Fibroblast of the aortic adventitia (primary cell): Measurements from ENCODE around the gene DRC7. TPM values are rescaled to one million over a fixed set of nuclear protein-coding genes. Genes with fewer than 3 reads are reported as not detected.
A peak's percentile ranks its signal among the peaks of the same experiment; 100 is the strongest.

Experiments used
- DNase-seq: peaks from one replicate; pipeline ENCODE4 v3.0.0-alpha.2; 2010; ENCODE audit warnings: low read depth
- H3K4me3 ChIP-seq: 2 replicates; pipeline ENCODE4 v1.5.1; 2011; ENCODE audit warnings: low read depth, mild to moderate bottlenecking, control low read depth, low read length, moderate library complexity
- CTCF ChIP-seq: IDR thresholded peaks from 2 replicates; pipeline ENCODE4 v1.5.1; 2011; ENCODE audit warnings: mild to moderate bottlenecking, low read length, control low read depth, inconsistent platforms; ENCODE audit not compliant: insufficient read depth
- total RNA-seq: library from RNA; depleted of rRNA; stranded (reverse); fragments of >200 nt; gene quantifications from 2 replicates; pipeline ENCODE4 v1.2.3, GENCODE V29; 2012; ENCODE audit warnings: low replicate concordance

DRC7 gene
- total RNA-seq, 1 donor = 0.09 TPM

- DNase-seq = no peak
- H3K4me3 ChIP-seq = no peak overlapping the region
- no peak for TF ChIP-seq CTCF
These were observed 57.6 kb downstream of the DRC7 start for GRCh38 chr16:57752203-57752580.

- DNase-seq = no peak
- TF ChIP-seq CTCF = no peak
- no peak overlapping the region for H3K4me3 ChIP-seq
These were observed 58.2 kb downstream of the DRC7 start for GRCh38 chr16:57752581-57753447.

- no peak for TF ChIP-seq CTCF
- H3K4me3 ChIP-seq = no peak overlapping the region
- DNase-seq = no peak
These were observed 59.1 kb downstream of the DRC7 start for GRCh38 chr16:57753448-57754353.

GRCh38 chr16:57754354-57755060 lies 59.9 kb downstream of the DRC7 start:
- TF ChIP-seq CTCF = no peak
- no peak for DNase-seq
- H3K4me3 ChIP-seq = no peak overlapping the region

- no peak overlapping the region for H3K4me3 ChIP-seq
- TF ChIP-seq CTCF = peak; percentile 4
- no peak for DNase-seq
These were observed 60.6 kb downstream of the DRC7 start for GRCh38 chr16:57755061-57755684.
